HG03103 (cell line): ENCODE results near the gene CTPS2.
"Not testable (repeated sequence)": the region's sequence is repeated elsewhere in the genome, so short reads cannot be mapped to it uniquely, and the experiment has no call there.

Source experiments
- ATAC-seq: cut with Tn5 transposase; IDR thresholded peaks from one replicate; pipeline ENCODE4 v1.9.1; 2021; ENCODE audit warnings: low read depth; ENCODE audit not compliant: unreplicated experiment

Gene CTPS2, protein sequence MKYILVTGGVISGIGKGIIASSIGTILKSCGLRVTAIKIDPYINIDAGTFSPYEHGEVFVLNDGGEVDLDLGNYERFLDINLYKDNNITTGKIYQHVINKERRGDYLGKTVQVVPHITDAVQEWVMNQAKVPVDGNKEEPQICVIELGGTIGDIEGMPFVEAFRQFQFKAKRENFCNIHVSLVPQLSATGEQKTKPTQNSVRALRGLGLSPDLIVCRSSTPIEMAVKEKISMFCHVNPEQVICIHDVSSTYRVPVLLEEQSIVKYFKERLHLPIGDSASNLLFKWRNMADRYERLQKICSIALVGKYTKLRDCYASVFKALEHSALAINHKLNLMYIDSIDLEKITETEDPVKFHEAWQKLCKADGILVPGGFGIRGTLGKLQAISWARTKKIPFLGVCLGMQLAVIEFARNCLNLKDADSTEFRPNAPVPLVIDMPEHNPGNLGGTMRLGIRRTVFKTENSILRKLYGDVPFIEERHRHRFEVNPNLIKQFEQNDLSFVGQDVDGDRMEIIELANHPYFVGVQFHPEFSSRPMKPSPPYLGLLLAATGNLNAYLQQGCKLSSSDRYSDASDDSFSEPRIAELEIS

DNA sequence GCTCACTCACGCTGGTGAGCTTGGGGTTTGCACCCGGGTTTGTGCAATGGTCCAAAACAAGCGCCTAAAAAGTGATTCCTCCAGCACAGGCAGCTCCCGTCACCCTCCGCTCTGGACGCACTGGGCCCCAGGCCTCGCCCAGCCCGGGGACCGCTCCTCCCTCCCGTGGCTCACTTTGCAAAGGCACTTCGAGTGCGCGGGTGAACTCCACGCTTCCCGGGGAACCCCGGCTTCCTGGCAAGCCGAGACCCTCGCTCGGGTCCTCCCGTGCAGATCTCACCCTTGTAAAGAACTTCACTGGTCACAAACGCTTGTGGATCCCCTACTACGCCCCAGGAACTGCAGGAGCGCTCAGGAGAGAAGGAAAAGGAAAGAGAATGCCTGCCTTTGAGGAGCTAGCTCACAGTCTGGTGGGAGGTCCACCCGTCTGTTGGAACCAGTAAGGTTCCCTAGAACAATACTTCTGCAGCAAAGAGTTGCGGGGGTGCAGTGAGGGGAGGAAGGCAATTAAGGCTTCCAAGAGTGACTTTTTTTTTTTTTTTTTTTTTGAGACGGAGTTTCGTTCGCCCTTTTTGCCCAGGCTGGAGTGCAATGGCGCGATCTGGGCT lies at the start of gene CTPS2:
TSS of gene CTPS2 (minus strand) at position 122 of the 608 bp plus-strand sequence. CDS start 9,767 bp downstream, outside the sequence.
- peak; percentile 78 for ATAC-seq

DNA sequence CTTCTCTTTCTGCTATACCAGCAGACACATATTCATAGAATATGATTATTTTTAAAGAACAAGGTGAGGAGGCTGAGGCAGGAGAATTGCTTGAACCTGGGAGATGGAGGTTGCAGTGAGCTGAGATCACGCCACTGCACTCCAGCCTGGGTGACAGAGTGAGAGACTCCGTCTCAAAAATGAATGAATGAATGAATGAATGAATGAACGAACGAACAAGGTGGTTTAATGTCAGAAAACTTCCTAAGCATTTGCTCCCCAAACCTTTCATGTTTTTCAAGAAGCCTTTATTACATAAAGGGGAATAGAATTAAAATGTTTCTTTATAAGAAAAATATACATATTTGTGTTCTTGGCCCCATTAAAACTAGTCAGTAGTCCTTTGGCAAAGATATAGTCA lies 49.0 kb upstream of the CTPS2 start:
- ATAC-seq: not testable (repeated sequence)

DNA sequence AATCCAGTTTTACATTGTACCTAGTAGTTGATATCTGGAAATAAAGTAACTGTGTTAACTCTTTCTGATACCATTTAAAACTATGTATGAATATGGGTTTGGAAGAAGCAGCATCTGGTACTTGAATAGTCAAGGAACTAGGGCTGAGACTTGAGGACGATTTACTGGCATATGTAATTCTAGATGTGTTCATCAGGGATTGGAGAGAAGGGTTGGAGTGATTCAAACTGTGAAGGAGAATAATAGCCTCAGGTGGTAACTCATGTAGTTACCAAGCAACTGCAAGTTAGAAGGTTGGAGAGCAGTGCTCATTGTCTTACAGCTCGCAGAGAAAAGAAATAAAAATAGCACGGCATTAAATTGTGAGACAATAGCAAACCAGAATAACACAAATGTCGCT lies 44.3 kb upstream of the CTPS2 start:
- no peak for ATAC-seq

DNA sequence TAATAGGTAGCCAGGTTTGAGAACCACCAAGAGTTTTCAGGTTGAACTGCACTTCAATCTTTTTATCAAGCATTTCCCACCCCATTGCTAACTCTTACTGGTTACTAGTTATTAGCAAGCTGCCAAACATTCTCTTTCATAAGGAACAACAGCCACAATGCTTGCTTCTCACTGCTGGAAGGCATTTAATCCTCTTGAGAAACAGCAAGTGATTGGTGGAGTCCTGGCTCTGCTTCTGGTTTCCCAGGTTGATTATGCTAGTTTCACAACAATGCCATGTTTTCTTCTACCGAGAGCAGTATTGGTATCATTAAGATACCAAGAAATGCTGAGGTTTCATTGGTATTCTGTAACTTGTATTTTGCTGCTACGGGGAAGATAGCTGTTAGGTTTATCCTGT lies 41.5 kb upstream of the CTPS2 start:
- ATAC-seq: no peak

DNA sequence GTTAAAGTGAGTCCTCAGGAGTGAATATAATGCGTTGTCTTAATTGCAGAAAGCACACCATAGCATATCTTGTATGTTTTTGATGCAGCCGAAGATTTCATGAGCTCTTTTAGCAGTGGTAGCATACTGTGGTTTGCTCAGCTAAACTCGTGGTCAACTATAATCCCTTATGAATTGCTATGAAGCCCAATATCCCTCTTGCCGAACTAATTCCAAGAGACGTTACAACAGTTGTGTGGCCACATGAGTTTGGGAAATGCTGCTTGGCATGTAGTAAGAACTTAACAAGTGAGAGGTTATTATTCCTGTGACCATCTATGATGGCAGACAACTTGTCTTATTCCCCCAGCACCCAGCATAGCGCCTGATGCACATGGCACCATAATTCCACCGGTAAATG lies 37.7 kb upstream of the CTPS2 start:
- no peak for ATAC-seq

DNA sequence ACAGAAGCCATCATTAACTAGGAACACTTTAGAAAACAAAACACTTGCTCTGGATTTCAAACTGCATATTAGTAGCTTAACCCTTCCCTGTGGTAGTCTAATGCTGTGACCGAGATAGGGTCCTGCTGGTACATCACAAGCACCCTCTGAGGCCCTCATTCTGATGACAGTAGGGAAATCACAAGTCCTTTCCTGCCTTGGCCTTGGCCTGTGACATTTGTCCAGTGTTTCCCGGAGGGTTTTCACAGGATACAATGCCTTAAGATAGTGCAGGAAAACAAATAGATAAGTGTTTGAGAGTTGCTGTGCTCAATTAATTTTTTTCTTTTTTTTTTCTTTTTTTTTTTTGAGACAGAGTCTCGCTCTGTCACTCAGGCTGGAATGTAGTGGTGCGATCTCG lies 36.0 kb upstream of the CTPS2 start:
- ATAC-seq: no peak

DNA sequence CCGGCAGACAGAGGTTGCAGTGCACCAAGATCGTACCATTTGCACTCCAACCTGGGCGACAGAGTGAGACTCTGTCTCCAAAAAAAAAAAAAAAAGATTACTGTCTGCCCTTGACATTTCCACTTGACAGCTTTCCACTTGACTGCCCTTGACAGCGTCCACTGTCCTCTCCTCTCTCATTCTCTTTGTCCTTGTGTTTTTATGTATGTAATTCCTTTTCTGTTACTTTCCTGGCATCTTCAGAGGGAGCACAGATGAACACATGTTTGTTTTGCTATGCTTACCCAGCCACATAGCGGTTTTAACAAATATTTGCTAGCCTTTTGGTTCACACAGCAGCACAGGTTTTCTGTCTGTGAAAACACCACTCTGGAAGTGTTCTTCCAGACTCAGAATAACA lies 33.2 kb upstream of the CTPS2 start:
- ATAC-seq: no peak

DNA sequence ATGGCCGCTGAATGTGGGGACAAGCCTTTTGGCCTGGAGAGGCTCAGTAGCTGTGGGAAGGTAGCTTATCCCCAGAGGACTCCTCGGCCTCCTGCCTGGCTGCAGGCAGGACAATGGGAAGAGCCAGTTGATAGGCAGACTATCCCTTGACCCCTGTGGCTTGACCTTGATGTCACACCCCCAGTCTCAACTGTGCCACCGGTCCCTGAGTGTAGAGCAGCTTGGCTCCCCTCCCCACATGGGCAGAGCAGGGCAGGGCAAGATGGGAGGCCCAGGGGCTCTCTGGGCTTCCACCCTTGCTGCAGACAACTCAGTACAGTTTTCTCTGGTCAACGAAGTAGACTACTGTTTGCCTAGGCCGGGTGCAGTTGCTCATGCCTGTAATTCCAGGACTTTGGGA lies 32.6 kb upstream of the CTPS2 start:
- ATAC-seq: no peak

DNA sequence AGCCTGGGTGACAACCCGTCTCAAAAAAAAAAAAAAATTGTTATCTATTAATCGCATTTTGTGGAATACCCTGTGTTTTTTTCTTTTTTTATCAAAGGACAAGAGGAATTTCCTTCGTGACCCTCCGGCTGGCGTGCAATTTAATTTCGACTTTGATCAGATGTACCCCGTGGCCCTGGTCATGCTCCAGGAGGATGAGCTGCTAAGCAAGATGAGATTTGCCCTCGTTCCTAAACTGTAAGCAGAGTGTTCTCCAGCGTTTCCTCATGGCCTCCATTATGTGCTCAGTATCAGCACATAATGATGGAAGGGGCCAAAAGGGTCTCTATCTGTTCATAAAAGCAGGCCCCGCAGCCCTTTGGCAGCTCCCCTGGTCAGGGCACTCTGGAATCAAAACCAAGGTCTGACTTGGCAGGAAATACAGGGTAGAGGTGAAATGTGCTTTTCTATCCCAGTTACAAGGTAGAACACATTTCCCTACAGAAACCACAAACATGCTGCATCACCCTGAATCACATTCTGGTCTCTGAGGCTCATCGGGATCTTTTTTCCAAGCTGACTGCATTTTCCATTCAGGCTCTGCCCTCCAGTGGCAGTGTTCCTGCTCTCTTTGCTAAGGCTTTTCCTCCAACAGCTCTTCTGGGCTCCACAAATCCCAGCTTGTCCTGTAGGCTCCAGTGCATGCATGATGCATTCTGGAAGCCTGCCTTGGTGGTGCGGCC lies 31.3 kb upstream of the CTPS2 start:
- ATAC-seq: no peak

DNA sequence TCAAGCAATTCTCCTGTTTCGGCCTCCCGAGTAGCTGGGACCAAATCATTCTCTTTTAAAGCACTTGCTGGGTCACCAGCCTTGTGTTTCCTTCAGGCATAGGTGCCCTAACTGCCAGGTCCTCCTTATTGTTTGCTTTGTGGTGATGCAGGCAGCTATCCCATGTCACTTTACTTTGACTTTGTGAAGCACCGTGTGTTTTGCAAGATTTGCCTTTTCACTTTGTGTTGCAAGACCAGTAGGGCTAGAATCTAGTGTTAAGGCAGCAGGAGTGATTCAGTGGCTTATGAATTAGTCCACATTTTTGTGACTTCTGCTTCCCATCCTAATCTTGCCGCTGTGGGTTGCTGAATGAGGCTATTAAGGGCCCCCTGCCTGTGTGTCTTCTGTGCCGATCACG lies 27.1 kb upstream of the CTPS2 start:
- no peak for ATAC-seq

DNA sequence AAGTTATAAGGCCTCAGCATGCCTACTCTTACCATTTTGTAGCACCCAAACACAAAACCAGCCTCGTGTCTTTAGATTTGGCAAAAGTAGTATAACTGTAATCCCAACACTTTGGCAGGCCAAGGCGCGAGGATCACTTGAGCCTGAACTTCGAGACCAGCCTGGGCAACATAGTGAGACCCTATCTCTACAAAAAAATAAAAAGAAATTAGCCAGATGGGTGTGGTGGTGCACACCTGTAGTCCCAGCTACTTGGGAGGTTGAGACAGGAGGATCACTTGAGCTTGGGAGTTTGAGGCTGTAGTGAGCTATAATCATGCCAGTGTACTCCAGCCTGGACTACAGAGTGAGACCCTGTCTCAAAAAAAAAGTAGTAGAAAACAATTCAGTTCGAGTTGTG lies 24.6 kb upstream of the CTPS2 start:
- no peak for ATAC-seq

DNA sequence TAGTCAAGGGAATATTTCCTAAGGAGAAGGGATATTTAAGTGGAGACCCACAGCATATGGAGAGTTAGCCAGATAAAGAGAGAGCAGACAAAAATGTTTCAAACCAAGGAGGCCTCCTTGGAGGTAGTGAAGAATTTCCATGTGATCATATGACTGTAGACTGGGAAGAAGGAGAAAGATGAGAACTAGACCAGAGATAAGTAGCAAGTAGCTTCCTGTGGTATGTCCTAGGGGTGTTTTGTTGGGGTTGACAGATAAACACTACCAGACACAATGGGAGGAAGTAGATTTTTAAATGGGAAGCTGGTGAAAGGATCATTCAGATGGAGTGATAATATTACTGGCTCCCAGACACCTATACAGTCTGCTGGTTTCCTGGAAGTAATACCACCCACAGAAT lies 20.5 kb upstream of the CTPS2 start:
- ATAC-seq: no peak

DNA sequence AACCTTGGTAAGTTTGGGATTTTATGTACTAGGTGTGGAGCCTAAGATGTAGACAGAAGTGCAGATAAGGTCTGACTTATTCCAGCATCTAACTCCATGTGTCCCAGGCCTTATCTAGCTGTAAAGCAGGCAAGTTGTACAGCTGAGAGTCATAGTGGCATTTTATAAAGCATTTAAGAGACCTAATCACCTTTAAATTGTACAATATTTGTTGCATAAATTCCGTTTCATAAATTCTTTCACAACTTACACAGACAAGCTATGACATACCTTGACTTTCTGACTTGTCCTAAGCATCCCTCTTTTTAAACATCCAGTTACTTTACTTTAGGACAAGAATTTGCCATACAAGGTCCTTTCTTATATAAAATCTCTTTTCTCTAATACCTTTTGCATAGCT lies 18.0 kb upstream of the CTPS2 start:
- ATAC-seq: no peak

DNA sequence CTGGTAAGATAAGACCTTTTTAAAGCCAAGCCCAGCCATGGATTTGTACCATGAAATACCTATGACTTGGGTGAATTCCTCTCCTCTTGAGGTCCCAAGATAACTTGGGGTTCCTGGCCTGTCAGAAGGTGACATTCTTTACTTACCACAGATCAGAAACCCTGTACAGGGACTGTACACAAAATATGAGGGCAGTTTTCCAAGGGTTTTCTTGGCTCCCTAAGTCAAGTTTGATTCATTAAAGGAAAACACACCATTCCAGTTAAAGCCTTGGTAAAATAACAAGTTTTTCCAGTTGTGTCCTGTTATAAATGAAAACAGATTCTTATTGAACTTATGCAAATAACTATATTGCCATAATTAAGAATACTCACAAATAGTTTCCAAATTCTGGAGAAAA lies 15.2 kb upstream of the CTPS2 start:
- no peak for ATAC-seq

DNA sequence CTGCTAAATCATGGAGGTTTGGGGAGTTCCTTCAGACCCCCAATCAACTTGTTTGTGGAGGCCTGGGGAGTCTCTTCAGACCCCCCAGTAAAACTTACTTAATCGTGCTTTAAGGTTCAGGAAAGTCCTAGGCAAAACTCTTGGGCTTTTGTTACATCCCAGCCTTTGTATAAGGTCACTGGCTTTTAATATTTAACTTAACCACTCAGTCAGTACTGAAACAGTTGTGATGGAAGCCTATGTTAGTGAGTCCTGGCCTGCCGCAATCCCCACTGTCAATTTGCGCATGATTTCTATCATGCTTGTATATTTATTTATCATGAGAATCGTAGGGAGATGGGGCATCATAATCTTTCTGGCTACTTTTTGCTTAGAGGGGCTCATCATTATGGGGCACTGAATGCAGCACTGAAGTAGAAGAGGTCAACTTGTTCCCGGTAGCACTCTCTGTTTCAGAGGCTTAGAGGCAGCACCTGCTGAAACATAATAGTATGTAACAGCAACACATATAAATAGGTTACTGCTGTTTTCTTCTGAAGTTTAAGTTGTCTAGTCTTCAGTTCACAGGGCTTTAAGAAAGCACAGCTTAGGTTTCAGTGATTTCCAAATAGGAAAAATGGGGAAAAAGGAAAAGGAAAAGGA lies 14.0 kb upstream of the CTPS2 start:
- not testable (repeated sequence) for ATAC-seq

DNA sequence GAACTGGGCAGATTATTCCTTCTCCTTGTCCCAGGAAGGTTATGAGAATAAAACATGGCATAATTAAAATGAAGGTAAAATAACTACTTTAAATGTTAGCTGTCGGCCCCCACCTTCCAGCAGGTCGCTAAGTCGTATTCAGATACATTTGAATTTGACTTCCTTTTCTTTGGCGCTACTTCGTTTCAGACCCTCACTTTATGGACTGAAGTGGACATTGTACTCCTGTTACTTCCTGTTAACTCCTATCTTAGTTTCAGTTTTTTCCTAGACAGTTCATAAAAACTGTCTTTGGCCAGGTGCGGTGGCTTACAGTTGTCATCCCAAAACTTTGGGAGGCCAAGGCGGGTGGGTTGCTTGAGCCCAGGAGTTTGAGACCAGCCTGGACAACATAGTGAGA lies 12.6 kb upstream of the CTPS2 start:
- ATAC-seq: no peak

DNA sequence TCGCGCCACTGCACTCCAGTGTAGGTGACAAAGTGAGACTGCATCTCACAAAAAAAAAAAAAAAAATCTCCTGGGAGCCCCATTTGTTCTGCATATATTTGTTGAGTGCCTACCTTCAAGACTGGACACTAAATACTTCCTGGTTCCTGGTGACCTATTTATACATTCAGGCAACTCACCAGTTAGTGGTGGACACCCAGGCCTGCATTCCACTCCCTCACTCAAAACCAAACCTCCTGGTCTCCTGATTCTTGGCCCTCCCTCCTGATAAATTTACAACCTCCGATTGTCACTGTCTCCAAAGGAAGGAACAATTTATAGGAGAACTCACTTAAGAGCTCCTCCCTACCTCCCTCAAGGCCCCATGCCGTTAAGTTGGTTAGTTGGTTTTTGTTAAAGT lies 10.0 kb upstream of the CTPS2 start:
- no peak for ATAC-seq

DNA sequence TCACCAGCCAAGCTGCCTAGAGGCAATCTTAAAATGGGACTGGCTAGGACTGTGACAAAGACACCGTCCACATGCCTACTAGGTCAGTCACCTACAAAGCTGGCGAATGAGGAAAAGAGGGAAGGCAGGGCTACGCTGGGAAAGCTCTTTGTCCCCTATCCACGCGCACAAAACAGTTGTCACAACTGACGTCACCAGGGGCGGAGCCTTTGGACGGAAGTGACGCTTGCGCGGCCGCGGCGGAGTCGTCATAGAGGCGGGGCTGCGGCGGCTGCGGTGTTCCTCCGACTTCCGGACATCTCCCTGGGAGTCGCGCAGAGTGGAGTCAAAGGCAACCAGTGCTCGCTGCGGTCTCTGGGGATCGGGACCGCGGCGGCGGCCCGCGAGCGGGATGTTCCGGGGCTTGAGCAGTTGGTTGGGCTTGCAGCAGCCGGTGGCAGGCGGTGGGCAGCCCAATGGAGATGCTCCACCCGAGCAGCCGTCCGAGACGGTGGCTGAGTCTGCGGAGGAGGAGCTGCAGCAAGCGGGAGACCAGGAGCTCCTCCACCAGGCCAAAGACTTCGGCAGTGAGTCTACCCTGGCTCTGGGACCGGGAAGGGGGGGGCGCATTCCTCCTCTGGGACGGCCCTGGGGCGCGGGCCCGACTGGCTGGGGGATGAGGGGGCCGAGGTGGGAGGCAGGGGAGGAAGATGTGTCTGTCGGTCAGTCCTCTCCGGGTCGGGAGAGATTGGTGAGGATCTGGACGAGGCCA lies 7.0 kb upstream of the CTPS2 start, which contains the start of gene SYAP1:
TSS of gene SYAP1 (plus strand) at position 279 of the 751 bp plus-strand sequence. CDS start at position 392, 113 bp downstream.
- ATAC-seq: peak; percentile 97

DNA sequence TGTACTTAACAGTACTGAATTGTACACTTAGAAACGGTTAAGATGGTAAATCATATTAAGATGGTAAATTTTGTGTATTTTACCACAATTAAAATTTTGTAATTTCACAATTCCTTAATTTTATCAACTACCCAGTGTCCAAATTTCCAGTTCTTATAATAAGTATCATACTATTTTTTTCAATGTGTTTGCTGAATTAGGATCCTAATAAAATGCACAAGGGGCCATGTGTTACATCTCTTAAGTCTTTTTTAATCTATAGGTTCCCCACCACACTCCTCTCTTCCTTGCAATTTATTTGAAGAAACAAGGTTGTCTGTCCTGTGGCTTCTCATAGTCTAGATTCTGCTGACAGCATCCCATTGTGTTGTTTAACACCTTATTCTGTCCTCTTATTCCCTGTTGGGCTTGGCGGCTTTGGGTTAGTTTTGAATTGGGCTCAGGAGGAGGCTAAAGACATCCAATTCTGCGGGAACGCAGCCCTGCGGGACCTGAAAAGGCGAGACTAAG lies 6.4 kb upstream of the CTPS2 start:
- ATAC-seq: peak; percentile 27

DNA sequence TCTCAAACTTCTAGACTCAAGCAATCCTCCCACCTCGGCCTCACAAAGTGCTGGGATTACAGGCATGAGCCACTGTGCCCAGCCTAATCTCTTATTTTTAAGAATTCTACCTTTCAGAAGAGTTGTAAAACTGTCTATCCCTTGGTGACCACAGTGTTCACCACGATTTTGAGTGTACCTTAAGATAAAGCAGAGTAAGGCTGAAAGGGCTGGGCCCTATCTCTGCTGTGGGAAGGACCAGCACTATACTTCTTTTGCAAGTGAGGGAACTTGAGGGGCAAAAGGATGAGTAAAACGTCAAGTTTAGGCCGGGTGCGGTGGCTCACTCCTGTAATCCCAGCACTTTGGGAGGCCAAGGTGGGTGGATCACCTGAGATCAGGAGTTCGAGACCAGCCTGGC lies 4.0 kb upstream of the CTPS2 start:
- ATAC-seq: not testable (repeated sequence)
